Measurements from ENCODE around the gene DTHD1.

DTHD1 gene

GRCh38 chr4:36301127-36301526 is 19.7 kb downstream of the DTHD1 start:
- DNase-seq (ENCODE audit: low read depth), result no peak
- H3K4me3 ChIP-seq (ENCODE audit: low read depth, low read length), result no peak overlapping the region
- no peak for TF ChIP-seq CTCF (IDR thresholded peaks at IDR 0.05; ENCODE audit: low read depth, low read length, missing control alignments)

DNA sequence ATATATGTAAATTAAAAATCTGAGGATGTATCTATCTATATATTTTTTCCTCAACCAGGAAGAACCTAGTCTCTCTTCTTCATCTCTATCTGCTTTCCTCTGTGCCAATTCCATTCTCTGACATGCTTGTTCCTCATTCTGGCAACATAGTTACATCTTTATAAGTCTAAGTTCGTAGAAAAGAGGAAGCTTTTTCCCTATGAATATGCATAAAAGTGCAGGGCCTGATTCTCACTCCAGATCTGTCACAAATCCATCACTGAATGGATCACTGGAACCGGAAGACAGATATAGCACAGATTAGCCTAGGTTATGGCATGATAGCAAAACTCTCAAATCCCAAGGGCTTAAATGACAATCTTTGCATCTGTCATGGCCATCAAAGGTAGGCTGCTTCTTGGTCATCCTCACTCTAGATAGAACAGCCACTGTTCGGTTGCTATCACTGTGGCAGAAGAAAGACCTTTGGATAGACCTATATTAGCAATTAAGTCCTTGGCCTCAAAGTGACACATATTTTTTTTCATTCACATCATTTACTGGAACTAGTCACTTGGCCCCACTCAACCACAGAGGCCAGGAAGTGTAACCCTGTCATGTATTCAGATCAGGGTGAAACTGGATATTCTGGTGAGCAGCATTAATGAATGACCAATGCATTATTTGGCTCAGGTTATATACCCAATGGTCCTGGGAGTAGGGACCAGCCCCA is 22.2 kb downstream of the DTHD1 start:
- no peak for DNase-seq (ENCODE audit: low read depth)
- TF ChIP-seq CTCF (IDR thresholded peaks at IDR 0.05; ENCODE audit: low read depth, low read length, missing control alignments), result no peak
- H3K4me3 ChIP-seq (ENCODE audit: low read depth, low read length), result no peak overlapping the region

- no peak overlapping the region for H3K4me3 ChIP-seq (ENCODE audit: low read depth, low read length)
- TF ChIP-seq CTCF (IDR thresholded peaks at IDR 0.05; ENCODE audit: low read depth, low read length, missing control alignments), result no peak
- no peak for DNase-seq (ENCODE audit: low read depth)
Measured at GRCh38 chr4:36304138-36304681, 22.8 kb downstream of the DTHD1 start.

DNA sequence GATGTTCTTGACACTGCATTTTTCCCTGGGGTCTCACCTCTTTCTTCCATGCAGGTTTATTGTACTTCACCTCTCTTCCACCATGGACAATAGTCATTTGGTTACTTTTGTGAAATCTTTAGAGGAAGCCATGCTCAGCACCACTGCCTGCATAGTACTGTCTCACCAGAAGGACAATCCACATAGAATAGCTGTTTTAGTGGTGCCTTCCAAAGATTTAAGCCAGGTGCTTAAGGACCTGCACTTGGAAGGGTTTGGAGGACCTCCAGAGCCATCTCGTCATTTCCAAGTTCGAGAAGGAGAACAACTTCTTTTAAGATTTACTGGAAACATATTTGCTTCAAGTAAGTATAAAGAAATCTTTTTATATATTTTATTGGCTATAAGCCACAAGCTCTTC is 26.7 kb downstream of the DTHD1 start:
- no peak for DNase-seq (ENCODE audit: low read depth)
- no peak overlapping the region for H3K4me3 ChIP-seq (ENCODE audit: low read depth, low read length)
- no peak for TF ChIP-seq CTCF (IDR thresholded peaks at IDR 0.05; ENCODE audit: low read depth, low read length, missing control alignments)

DNA sequence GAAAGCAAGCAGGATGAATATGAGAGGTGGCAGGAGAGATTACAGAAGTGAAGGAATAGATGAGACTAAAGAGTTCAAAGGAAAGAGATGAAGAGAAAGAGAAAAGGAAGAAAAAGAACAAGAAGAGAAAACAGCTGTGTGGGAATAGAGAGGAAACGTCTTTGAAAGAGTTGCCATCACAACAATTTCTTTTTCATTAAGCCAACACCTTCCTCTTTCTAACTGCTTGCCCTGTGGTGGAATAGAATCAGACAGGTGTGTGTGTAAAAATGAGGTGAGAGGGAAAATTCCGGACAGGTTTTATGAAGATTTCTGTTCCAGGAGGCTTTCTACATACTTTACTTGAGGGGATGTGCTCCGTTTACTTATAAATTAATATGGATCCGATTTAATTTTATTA is 28.8 kb downstream of the DTHD1 start:
- DNase-seq (ENCODE audit: low read depth), result no peak
- no peak for TF ChIP-seq CTCF (IDR thresholded peaks at IDR 0.05; ENCODE audit: low read depth, low read length, missing control alignments)
- no peak overlapping the region for H3K4me3 ChIP-seq (ENCODE audit: low read depth, low read length)

- TF ChIP-seq CTCF (IDR thresholded peaks at IDR 0.05; ENCODE audit: low read depth, low read length, missing control alignments), result no peak
Measured at GRCh38 chr4:36310793-36311192, 29.4 kb downstream of the DTHD1 start.

DNA sequence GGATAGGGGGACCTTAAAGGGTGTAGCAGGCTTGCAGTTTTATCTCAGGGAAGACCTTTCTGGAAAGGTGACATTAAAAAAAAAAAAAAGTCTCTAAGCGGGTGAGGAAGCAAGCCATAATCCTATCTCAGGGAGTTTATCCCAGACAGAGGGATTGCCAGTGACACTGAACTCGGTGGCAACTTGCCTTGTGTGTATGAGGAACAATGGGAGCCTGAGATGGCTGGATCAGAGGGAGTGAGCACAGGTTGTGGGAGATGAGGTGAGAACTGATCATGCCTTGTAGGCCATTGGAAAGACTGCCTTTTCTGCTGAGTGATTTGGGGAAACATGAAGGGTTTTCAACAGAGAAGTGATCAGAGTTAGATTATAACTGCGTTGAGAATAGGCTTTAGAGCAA is 31.1 kb downstream of the DTHD1 start:
- DNase-seq (ENCODE audit: low read depth), result no peak
- no peak overlapping the region for H3K4me3 ChIP-seq (ENCODE audit: low read depth, low read length)
- no peak for TF ChIP-seq CTCF (IDR thresholded peaks at IDR 0.05; ENCODE audit: low read depth, low read length, missing control alignments)

More at GRCh38 chr4:36310793-36311192, 29.4 kb downstream of the DTHD1 start:
- H3K4me3 ChIP-seq (ENCODE audit: low read depth, low read length), result no peak overlapping the region
- peak; percentile 68 for DNase-seq (ENCODE audit: low read depth)

All from GM12864 (cell line).